H9 (cell line): ENCODE results near the gene ETV4. TPM values are rescaled to one million over a fixed set of nuclear protein-coding genes. Genes with fewer than 3 reads are reported as not detected.

ENCODE experiments used
- DNase-seq: peaks from one replicate; pipeline ENCODE4 v3.0.0-alpha.2; 2017
- H2AFZ ChIP-seq: one replicate; pipeline ENCODE4 v1.6.1; 2013; ENCODE audit warnings: mild to moderate bottlenecking, low read length, control low read depth, moderate library complexity
- H2AK5ac ChIP-seq: 2 replicates; pipeline ENCODE4 v1.6.1; 2013; ENCODE audit warnings: low read length, control low read depth, mixed read lengths; ENCODE audit not compliant: insufficient read length
- H2BK120ac ChIP-seq: one replicate; pipeline ENCODE4 v1.6.1; 2013; ENCODE audit warnings: low read depth, mild to moderate bottlenecking, low read length, control low read depth, inconsistent platforms; ENCODE audit not compliant: poor library complexity, severe bottlenecking
- H2BK12ac ChIP-seq: 2 replicates; pipeline ENCODE4 v1.6.1; 2013; ENCODE audit warnings: low read length, control low read depth, mixed read lengths, low read depth; ENCODE audit not compliant: insufficient read length
- H2BK15ac ChIP-seq: 2 replicates; pipeline ENCODE4 v1.6.1; 2013; ENCODE audit warnings: low read depth, low read length, control low read depth
- H2BK20ac ChIP-seq: one replicate; pipeline ENCODE4 v1.6.1; 2013; ENCODE audit warnings: low read depth, mild to moderate bottlenecking, low read length, control low read depth, inconsistent platforms; ENCODE audit not compliant: poor library complexity, severe bottlenecking
- H2BK5ac ChIP-seq: 2 replicates; pipeline ENCODE4 v1.6.1; 2013; ENCODE audit warnings: low read length, control low read depth, mixed read lengths; ENCODE audit not compliant: insufficient read length
- H3K14ac ChIP-seq: 2 replicates; pipeline ENCODE4 v1.6.1; 2013; ENCODE audit warnings: low read length, control low read depth; ENCODE audit not compliant: insufficient read depth
- H3K18ac ChIP-seq: 2 replicates; pipeline ENCODE4 v1.6.1; 2013; ENCODE audit warnings: low read depth, mild to moderate bottlenecking, mixed read lengths, low read length, control low read depth; ENCODE audit not compliant: insufficient read length
- H3K23ac ChIP-seq: 2 replicates; pipeline ENCODE4 v1.6.1; 2013; ENCODE audit warnings: low read length, control low read depth, mixed read lengths, low read depth; ENCODE audit not compliant: insufficient read length
- H3K23me2 ChIP-seq: 2 replicates; pipeline ENCODE4 v1.6.1; 2013; ENCODE audit warnings: low read depth, mild to moderate bottlenecking, mixed read lengths, low read length, control low read depth; ENCODE audit not compliant: insufficient read length, poor library complexity, severe bottlenecking
- H3K27ac ChIP-seq: 2 replicates; pipeline ENCODE4 v1.5.1; 2013; ENCODE audit warnings: low read length, control low read depth, mixed read lengths, low read depth; ENCODE audit not compliant: insufficient read length
- H3K27me3 ChIP-seq: 2 replicates; pipeline ENCODE4 v1.6.1; 2013; ENCODE audit warnings: low read length, control low read depth, inconsistent platforms; ENCODE audit not compliant: insufficient read depth
- H3K4ac ChIP-seq: 2 replicates; pipeline ENCODE4 v1.6.1; 2013; ENCODE audit warnings: low read depth, mild to moderate bottlenecking, control low read depth, inconsistent platforms, low read length, moderate library complexity
- H3K4me1 ChIP-seq: 2 replicates; pipeline ENCODE4 v1.6.1; 2013; ENCODE audit warnings: low read length, control low read depth, inconsistent platforms; ENCODE audit not compliant: insufficient read depth
- H3K4me2 ChIP-seq: 2 replicates; pipeline ENCODE4 v1.6.1; 2013; ENCODE audit warnings: low read length, control low read depth, mixed read lengths; ENCODE audit not compliant: insufficient read length, insufficient read depth
- H3K56ac ChIP-seq: 2 replicates; pipeline ENCODE4 v1.6.1; 2013; ENCODE audit warnings: low read depth, mild to moderate bottlenecking, mixed read lengths, low read length, control low read depth; ENCODE audit not compliant: insufficient read length
- H3K79me1 ChIP-seq: 2 replicates; pipeline ENCODE4 v1.6.1; 2013; ENCODE audit warnings: low read depth, mild to moderate bottlenecking, moderate library complexity, low read length, control low read depth, inconsistent platforms; ENCODE audit not compliant: insufficient read depth, poor library complexity, severe bottlenecking
- H3K79me2 ChIP-seq: 2 replicates; pipeline ENCODE4 v1.6.1; 2013; ENCODE audit warnings: low read length, control low read depth, inconsistent platforms; ENCODE audit not compliant: insufficient read depth
- H3K9ac ChIP-seq: 2 replicates; pipeline ENCODE4 v1.6.1; 2013; ENCODE audit warnings: low read length, control low read depth, mixed read lengths; ENCODE audit not compliant: insufficient read length; ENCODE audit errors: extremely low read depth
- H3K9me3 ChIP-seq: one replicate; pipeline ENCODE4 v1.6.1; 2013; ENCODE audit warnings: low read depth, low read length, inconsistent platforms; ENCODE audit not compliant: control insufficient read depth
- H3T11ph ChIP-seq: one replicate; pipeline ENCODE4 v1.6.1; 2013; ENCODE audit warnings: mild to moderate bottlenecking, low read length, control low read depth, inconsistent platforms
- H4K20me1 ChIP-seq: one replicate; pipeline ENCODE4 v1.6.1; 2013; ENCODE audit not compliant: control insufficient read depth, insufficient read length, insufficient read depth
- H4K5ac ChIP-seq: 2 replicates; pipeline ENCODE4 v1.6.1; 2013; ENCODE audit warnings: low read depth, mild to moderate bottlenecking, mixed read lengths, low read length, control low read depth; ENCODE audit not compliant: insufficient read length
- H4K8ac ChIP-seq: replicated peaks from 2 replicates; pipeline ENCODE4 v1.6.1; 2013; ENCODE audit warnings: low read length, control low read depth, mixed read lengths, low read depth; ENCODE audit not compliant: insufficient read length
- H4K91ac ChIP-seq: 2 replicates; pipeline ENCODE4 v1.6.1; 2013; ENCODE audit warnings: low read depth, mild to moderate bottlenecking, moderate library complexity, mixed read lengths, low read length, control low read depth; ENCODE audit not compliant: insufficient read length
- H3K27ac Mint-ChIP-seq, 3 experiments: 2 replicates in 2 of 3; 3 replicates in 1 of 3; pipeline ENCODE4 v1.8.0; 2020 to 2021; ENCODE audit warnings: mixed read lengths in 3 of 3, mild to moderate bottlenecking in 1 of 3, moderate library complexity in 1 of 3
- H3K27me3 Mint-ChIP-seq: 2 replicates; pipeline ENCODE4 v1.8.0; 2021; ENCODE audit warnings: low read depth, mild to moderate bottlenecking, moderate library complexity, mixed read lengths
- H3K36me3 Mint-ChIP-seq, 3 experiments: 2 replicates in 2 of 3; 3 replicates in 1 of 3; pipeline ENCODE4 v1.8.0; 2020 to 2021; ENCODE audit warnings: low read depth in 3 of 3, mixed read lengths in 3 of 3; ENCODE audit not compliant: insufficient read depth in 1 of 3
- H3K4me1 Mint-ChIP-seq, 2 experiments: 2 replicates each; pipeline ENCODE4 v1.8.0; 2020; ENCODE audit warnings: mixed read lengths in 2 of 2
- H3K4me3 Mint-ChIP-seq, 2 experiments: 2 replicates in 1 of 2; 3 replicates in 1 of 2; pipeline ENCODE4 v1.8.0; 2020 to 2021; ENCODE audit warnings: mild to moderate bottlenecking in 2 of 2, mixed read lengths in 2 of 2, moderate library complexity in 1 of 2
- H3K9me3 Mint-ChIP-seq, 2 experiments: 2 replicates in 1 of 2; 3 replicates in 1 of 2; pipeline ENCODE4 v1.8.0; 2020; ENCODE audit warnings: mild to moderate bottlenecking in 2 of 2, mixed read lengths in 2 of 2, moderate library complexity in 1 of 2
- CTCF ChIP-seq: fragments of 200-600 bp; sonication (generic); conservative IDR thresholded peaks from 3 replicates; pipeline ENCODE4 v1.8.0; 2021; ENCODE audit warnings: antibody characterized with exemption, mild to moderate bottlenecking
- WGBS: extraction: QIAGEN DNeasy Blood & Tissue Kit; methylation state at CpG from one replicate; pipeline ENCODE4 v1.1.7; 2013; ENCODE audit warnings: missing lambda C conversion rate, low lambda C conversion rate, mixed read lengths; ENCODE audit not compliant: insufficient read length; ENCODE audit errors: extremely low coverage; 5-methylcytosine and 5-hydroxymethylcytosine counted together
- total RNA-seq: library from RNA; stranded (reverse); gene quantifications from 2 replicates; pipeline ENCODE4 v1.2.1, GENCODE V29; 2021

Gene ETV4
- total RNA-seq, 1 experiment from 2014 or later: 74.4 TPM

GRCh38 chr17:43588664-43589435, 42.7 kb upstream of the ETV4 start:
- Histone ChIP-seq H4K20me1 (no peaks in the 10 kb centered on the region), H3K9me3 (no peaks in the 10 kb centered on the region), H4K91ac (no peak overlapping the region), H2BK20ac (no peak overlapping the region), H3K4me2 (no peak overlapping the region), H4K5ac (no peak overlapping the region), H4K8ac (no peak overlapping the region), H2AK5ac (no peak overlapping the region), H3K14ac (no peak overlapping the region), H2BK12ac (no peak overlapping the region), H2AFZ (no peak overlapping the region), H3K56ac (no peak overlapping the region), H3K27ac (no peak overlapping the region), H2BK5ac (no peak overlapping the region), H3K9ac (no peak overlapping the region), H3K4ac (no peak overlapping the region), H3K27me3 (no peaks in the 10 kb centered on the region), H3K23me2 (no peaks in the 10 kb centered on the region), H3K79me1 (no peaks in the 10 kb centered on the region), H3K4me1 (no peaks in the 10 kb centered on the region), H3K79me2 (no peaks in the 10 kb centered on the region), H3K18ac (no peak overlapping the region), H3K23ac (no peak overlapping the region), H2BK15ac (no peak overlapping the region), H3T11ph (no peak overlapping the region), H2BK120ac (no peak overlapping the region)
- Mint-ChIP-seq H3K9me3 (peaks cover 0 to 6% of the 10 kb centered on the region in 2 experiments; a peak in 2 of 5 replicates), H3K4me1 (peaks cover 12 to 19% of the 10 kb centered on the region in 2 experiments), H3K4me3 (no peak overlapping the region; a peak in 1 of 5 replicates), H3K36me3 (peaks cover 0 to 4% (median 0%) of the 10 kb centered on the region in 3 experiments; a peak in 1 of 7 replicates), H3K27me3 (no peaks in the 10 kb centered on the region), H3K27ac (peak overlapping the region in 2 of 3 experiments; percentile 37 to 58; a peak in 5 of 7 replicates)
- DNase-seq: no peak
- TF ChIP-seq CTCF: no peak
- no CpG with 5 or more reads among the region's 9 CpGs for whole genome bisulfite sequencing
